Testis (tissue), 3 donors: ENCODE data around the gene YPEL3. TPM values are rescaled to one million over a fixed set of nuclear protein-coding genes. Genes with fewer than 3 reads are reported as not detected.
"Not testable (repeated sequence)": the region's sequence is repeated elsewhere in the genome, so short reads cannot be mapped to it uniquely, and the experiment has no call there.

Source experiments
- DNase-seq: peaks from one replicate; pipeline ENCODE4 v3.0.0-alpha.2; 2019
- H3K27ac ChIP-seq, 2 donors: fragments of 200-600 bp; sonication (generic); one replicate each; pipeline ENCODE4 v1.5.1; 2019
- H3K27me3 ChIP-seq: fragments of 200-600 bp; sonication (generic); one replicate; pipeline ENCODE4 v1.5.1; 2019
- H3K36me3 ChIP-seq: fragments of 200-600 bp; sonication (generic); one replicate; pipeline ENCODE4 v1.5.1; 2017; ENCODE audit warnings: low read depth; ENCODE audit errors: missing control alignments
- H3K4me1 ChIP-seq: fragments of 200-600 bp; sonication (generic); one replicate; pipeline ENCODE4 v1.5.1; 2019
- H3K4me3 ChIP-seq, 2 donors: fragments of 200-600 bp; sonication (generic); one replicate each; pipeline ENCODE4 v1.5.1; 2017 to 2019
- H3K9me3 ChIP-seq: fragments of 200-600 bp; sonication (generic); one replicate; pipeline ENCODE4 v1.5.1; 2017
- CTCF ChIP-seq, 3 experiments: fragments of 450-650 bp in 2 of 3; fragments of 200-600 bp in 1 of 3; sonication (generic) in 1 of 3; IDR thresholded peaks; one replicate each; pipeline ENCODE4 v1.5.1; 2016 to 2019; ENCODE audit warnings: antibody characterized with exemption in 3 of 3, mild to moderate bottlenecking in 2 of 3, moderate library complexity in 1 of 3
- POLR2A ChIP-seq: fragments of 450-650 bp; IDR thresholded peaks from one replicate; pipeline ENCODE4 v1.6.1; 2017; ENCODE audit warnings: antibody characterized with exemption, mild to moderate bottlenecking, moderate library complexity
- WGBS, 2 donors: methylation state at CpG; one replicate each; pipeline ENCODE4 v1.1.5; 2018; 5-methylcytosine and 5-hydroxymethylcytosine counted together
- intact Hi-C: fragments of 100-400 bp; cut with DNase I; formaldehyde crosslinking; loops from one replicate; pipeline ENCODE4 v1.15.1; 2023; ENCODE audit warnings: low total_unique reads
- polyA plus RNA-seq: library from polyadenylated mRNA; stranded (reverse); fragments of 350-450 nt; fragmentation: Illumina TruSeq; extraction: RNeasy Lipid Tissue Mini Kit (QIAGEN cat#74804); gene quantifications from one replicate; pipeline ENCODE4 v1.2.3, GENCODE V29; 2014; ENCODE audit warnings: low read depth, low replicate concordance; ENCODE audit not compliant: insufficient read depth
- total RNA-seq, 2 donors: library from RNA; depleted of rRNA; stranded (reverse); fragments of >200 nt; gene quantifications; one replicate each; pipeline ENCODE4 v1.2.3, GENCODE V29; 2016

Gene YPEL3
- total and polyA plus RNA-seq, 3 donors from 2014 or later, result 55.3 to 75.3 (median 69.4) TPM

GRCh38 chr16:30119428-30119827 lies 23.4 kb upstream of the YPEL3 start:
- Histone ChIP-seq H3K27ac (no peak overlapping the region), H3K9me3 (no peaks in the 10 kb centered on the region), H3K36me3 (no peaks in the 10 kb centered on the region), H3K27me3 (no peaks in the 10 kb centered on the region), H3K4me3 (no peak overlapping the region), H3K4me1 (peaks cover 20% of the 10 kb centered on the region)
- TF ChIP-seq POLR2A (no peak), CTCF (IDR thresholded peaks at IDR 0.05) (no peak)
- DNase-seq, result no peak
- intact Hi-C loops, result no loop called here
- 88 to 92% methylated on average over 2 of the region's 2 CpGs for WGBS, 2 donors

- no peaks in the 10 kb centered on the region for H3K36me3 ChIP-seq
- DNase-seq, result no peak
- no peak overlapping the region for H3K27ac ChIP-seq
- no peak for TF ChIP-seq CTCF (IDR thresholded peaks at IDR 0.05)
- peaks cover 16% of the 10 kb centered on the region for H3K4me1 ChIP-seq
- H3K9me3 ChIP-seq, result no peaks in the 10 kb centered on the region
- no peaks in the 10 kb centered on the region for H3K27me3 ChIP-seq
- intact Hi-C loops, result no loop called here
- H3K4me3 ChIP-seq, result no peak overlapping the region
- 96 to 100% methylated on average over 3 to 10 of the region's 10 CpGs for WGBS, 2 donors
These were observed 21.8 kb upstream of the YPEL3 start for GRCh38 chr16:30117768-30118167.

GRCh38 chr16:30116291-30117207 lies 20.5 kb upstream of the YPEL3 start:
- no peak for DNase-seq
- Histone ChIP-seq H3K27ac (no peak overlapping the region), H3K36me3 (no peaks in the 10 kb centered on the region), H3K9me3 (no peaks in the 10 kb centered on the region), H3K4me3 (no peak overlapping the region), H3K4me1 (peaks cover 7% of the 10 kb centered on the region), H3K27me3 (no peaks in the 10 kb centered on the region)
- TF ChIP-seq CTCF (IDR thresholded peaks at IDR 0.05) (no peak), POLR2A (no peak)
- intact Hi-C loops, result no loop called here
- WGBS, 2 donors, result 84 to 98% methylated on average over 8 to 16 of the region's 16 CpGs

GRCh38 chr16:30115238-30115637 lies 19.2 kb upstream of the YPEL3 start:
- Histone ChIP-seq H3K4me3 (no peak overlapping the region), H3K4me1 (peaks cover 5% of the 10 kb centered on the region), H3K36me3 (no peaks in the 10 kb centered on the region), H3K27me3 (no peaks in the 10 kb centered on the region), H3K27ac (no peak overlapping the region), H3K9me3 (no peaks in the 10 kb centered on the region)
- WGBS, 2 donors, result 90 to 95% methylated on average over 4 to 7 of the region's 7 CpGs
- TF ChIP-seq POLR2A, result no peak
- no peak for TF ChIP-seq CTCF (IDR thresholded peaks at IDR 0.05)
- DNase-seq, result no peak
- intact Hi-C loops, result no loop called here

- DNase-seq, H3K4me1 ChIP-seq, H3K27ac ChIP-seq, intact Hi-C loops, H3K9me3 ChIP-seq, H3K4me3 ChIP-seq, H3K36me3 ChIP-seq, H3K27me3 ChIP-seq: not testable (repeated sequence)
- 88 to 93% methylated on average over 7 of the region's 7 CpGs for WGBS, 2 donors
These were observed 18.8 kb upstream of the YPEL3 start for GRCh38 chr16:30114833-30115232.
